Measurements from ENCODE around the gene NGF.

DNA sequence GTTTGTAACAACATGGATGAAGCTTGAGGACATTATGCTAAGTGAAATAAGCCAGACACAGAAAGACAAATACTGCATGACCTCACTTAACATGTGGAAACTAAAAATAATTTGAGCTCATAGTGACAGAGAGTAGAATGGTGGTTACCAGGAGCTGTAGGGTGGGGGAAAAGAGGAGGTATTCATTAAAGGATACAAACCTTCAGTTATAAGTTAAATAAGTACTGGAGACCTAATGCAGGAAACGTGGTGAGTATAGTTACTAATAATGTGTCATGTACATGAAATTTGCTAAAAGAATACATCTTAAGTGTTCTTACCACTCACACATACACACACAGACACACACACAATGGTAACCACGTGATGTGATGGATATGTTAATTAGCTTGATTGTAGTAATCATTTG, 86.7 kb downstream of the NGF start:
- TF ChIP-seq, protein P1, sequence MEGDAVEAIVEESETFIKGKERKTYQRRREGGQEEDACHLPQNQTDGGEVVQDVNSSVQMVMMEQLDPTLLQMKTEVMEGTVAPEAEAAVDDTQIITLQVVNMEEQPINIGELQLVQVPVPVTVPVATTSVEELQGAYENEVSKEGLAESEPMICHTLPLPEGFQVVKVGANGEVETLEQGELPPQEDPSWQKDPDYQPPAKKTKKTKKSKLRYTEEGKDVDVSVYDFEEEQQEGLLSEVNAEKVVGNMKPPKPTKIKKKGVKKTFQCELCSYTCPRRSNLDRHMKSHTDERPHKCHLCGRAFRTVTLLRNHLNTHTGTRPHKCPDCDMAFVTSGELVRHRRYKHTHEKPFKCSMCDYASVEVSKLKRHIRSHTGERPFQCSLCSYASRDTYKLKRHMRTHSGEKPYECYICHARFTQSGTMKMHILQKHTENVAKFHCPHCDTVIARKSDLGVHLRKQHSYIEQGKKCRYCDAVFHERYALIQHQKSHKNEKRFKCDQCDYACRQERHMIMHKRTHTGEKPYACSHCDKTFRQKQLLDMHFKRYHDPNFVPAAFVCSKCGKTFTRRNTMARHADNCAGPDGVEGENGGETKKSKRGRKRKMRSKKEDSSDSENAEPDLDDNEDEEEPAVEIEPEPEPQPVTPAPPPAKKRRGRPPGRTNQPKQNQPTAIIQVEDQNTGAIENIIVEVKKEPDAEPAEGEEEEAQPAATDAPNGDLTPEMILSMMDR (conservative IDR thresholded peaks at IDR 0.05; ENCODE audit: low read depth, low read length) = no peak
- no peak for TF ChIP-seq EZH2 (IDR thresholded peaks at IDR 0.05; ENCODE audit: borderline replicate concordance, low read depth, low read length, poor library complexity, severe bottlenecking)

Measured in A673 (cell line).